Activated T-cell treated with anti-CD3 and anti-CD28 coated beads, Interleukin-2, amount 50 U/mL, for 4 hours (primary cell): ENCODE results near the gene RUNX1. TPM values are rescaled to one million over a fixed set of nuclear protein-coding genes. Genes with fewer than 3 reads are reported as not detected.

Experiments
- ATAC-seq, 2 donors: fragments of 200-7000 bp; cut with Tn5 transposase; one replicate each; pipeline ENCODE4 v1.10.0; 2021
- DNase-seq: peaks from one replicate; pipeline ENCODE4 v3.0.0-alpha.2; 2020
- H3K27me3 Mint-ChIP-seq: one replicate; pipeline ENCODE4 v1.8.0; 2021; ENCODE audit warnings: low read depth, mixed read lengths
- H3K36me3 Mint-ChIP-seq: one replicate; pipeline ENCODE4 v1.8.0; 2022; ENCODE audit warnings: mixed read lengths; ENCODE audit not compliant: insufficient read depth
- H3K4me1 Mint-ChIP-seq: one replicate; pipeline ENCODE4 v1.8.0; 2021; ENCODE audit warnings: low read depth, mixed read lengths
- H3K4me3 Mint-ChIP-seq: one replicate; pipeline ENCODE4 v1.8.0; 2021; ENCODE audit warnings: mild to moderate bottlenecking, moderate library complexity, mixed read lengths
- H3K9me3 Mint-ChIP-seq: one replicate; pipeline ENCODE4 v1.8.0; 2021; ENCODE audit warnings: mixed read lengths
- total RNA-seq, 3 donors: library from RNA; stranded (reverse); gene quantifications; one replicate each; pipeline ENCODE4 v1.2.1, GENCODE V29; 2021

Gene RUNX1
- total RNA-seq, 3 donors from 2014 or later, result 91.6 to 116 (median 99.9) TPM

DNA sequence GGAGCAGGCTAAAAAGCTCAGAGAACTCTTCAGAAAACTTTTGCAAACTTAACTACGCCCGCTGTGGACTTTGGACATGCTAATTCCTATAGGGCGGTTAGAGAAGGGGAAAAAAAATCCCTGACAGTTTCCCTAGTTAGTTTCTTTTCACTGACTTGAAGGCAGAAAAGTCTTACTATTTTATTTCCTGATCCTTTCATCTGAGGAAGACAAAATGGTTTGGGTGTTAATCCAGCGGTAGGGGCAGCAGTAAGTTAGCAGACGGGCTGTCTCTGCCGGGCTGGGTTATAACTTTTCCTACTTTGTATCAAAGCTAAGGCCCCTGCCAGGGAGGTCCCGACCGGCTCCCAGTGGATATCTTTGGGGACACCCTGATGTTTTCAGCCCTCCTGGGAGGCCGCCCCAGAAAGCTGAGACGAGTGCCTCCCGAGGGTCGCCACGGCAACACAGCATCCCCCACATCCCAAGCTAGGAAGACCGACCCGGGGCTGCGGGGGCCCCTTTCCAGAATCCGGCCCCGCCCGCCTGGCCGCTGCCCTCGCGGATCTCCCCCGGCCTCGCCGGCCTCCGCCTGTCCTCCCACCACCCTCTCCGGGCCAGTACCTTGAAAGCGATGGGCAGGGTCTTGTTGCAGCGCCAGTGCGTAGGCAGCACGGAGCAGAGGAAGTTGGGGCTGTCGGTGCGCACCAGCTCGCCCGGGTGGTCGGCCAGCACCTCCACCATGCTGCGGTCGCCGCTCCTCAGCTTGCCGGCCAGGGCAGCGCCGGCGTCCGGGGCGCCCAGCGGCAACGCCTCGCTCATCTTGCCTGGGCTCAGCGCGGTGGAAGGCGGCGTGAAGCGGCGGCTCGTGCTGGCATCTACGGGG, 162.6 kb downstream of the RUNX1 start:
- H3K36me3 Mint-ChIP-seq, result peaks cover 18% of the 10 kb centered on the region
- H3K4me3 Mint-ChIP-seq, result peak overlapping the region; percentile 99
- H3K4me1 Mint-ChIP-seq, result peaks cover 45% of the 10 kb centered on the region
- no peak for ATAC-seq
- no peaks in the 10 kb centered on the region for H3K27me3 Mint-ChIP-seq
- no peaks in the 10 kb centered on the region for H3K9me3 Mint-ChIP-seq
- no peak for DNase-seq

DNA sequence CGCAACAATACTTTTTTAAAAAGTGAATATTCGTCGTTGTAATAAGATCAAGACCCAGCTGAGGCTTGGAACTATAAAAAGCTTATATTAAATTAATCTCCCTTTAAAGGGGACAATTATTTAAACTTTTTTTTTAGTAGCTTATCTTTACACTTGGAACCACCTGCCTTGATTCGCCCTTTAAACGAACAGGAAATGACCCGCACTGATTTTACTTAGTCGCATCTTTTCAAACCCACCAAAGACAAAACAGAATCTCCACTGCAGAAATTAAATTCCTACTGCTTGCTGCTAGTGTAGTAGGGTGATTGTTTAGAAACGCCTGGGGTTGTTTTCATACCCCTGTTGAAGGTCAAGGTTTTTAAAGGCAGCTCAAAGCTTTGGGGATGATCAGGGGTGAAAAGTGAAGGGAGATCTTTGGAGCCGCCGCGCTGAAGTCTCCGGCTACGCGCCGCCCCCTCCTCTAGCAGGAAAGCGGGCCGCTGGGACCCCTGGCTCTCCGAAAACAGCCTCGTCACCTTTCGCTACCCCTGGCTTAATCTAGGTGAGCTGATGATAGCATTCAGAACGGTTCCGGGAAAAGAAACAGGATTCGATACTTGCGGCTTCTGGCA, 163.4 kb downstream of the RUNX1 start:
- Mint-ChIP-seq H3K27me3 (no peaks in the 10 kb centered on the region), H3K36me3 (peaks cover 21% of the 10 kb centered on the region), H3K4me3 (peak overlapping the region; percentile 99), H3K4me1 (peaks cover 46% of the 10 kb centered on the region), H3K9me3 (no peaks in the 10 kb centered on the region)
- no peak for DNase-seq
- no peak for ATAC-seq

DNA sequence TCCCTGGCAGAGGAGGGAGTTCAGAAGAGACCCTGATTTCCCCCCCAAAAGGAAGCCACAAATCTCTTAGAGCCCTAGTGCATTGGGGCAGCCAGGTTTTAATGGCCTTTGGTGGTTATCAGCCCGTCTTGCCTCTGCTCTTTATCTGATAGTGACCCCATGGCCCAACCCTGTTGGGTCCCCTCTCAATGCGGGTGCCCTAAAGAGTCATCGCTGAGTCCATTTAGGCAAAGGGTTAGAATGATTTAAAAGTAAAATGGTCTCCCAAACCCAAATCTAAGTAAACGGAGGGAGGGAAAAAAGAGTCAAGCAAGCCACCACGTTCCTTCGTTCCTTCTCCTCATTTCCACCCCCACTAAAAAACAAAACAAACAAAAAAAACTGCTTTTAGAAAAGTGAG, 164.0 kb downstream of the RUNX1 start:
- no peaks in the 10 kb centered on the region for H3K27me3 Mint-ChIP-seq
- DNase-seq (no peak), ATAC-seq (no peak)
- peaks cover 24% of the 10 kb centered on the region for H3K36me3 Mint-ChIP-seq
- H3K4me1 Mint-ChIP-seq, result peaks cover 48% of the 10 kb centered on the region
- H3K4me3 Mint-ChIP-seq, result peak overlapping the region; percentile 99
- H3K9me3 Mint-ChIP-seq, result no peaks in the 10 kb centered on the region

DNA sequence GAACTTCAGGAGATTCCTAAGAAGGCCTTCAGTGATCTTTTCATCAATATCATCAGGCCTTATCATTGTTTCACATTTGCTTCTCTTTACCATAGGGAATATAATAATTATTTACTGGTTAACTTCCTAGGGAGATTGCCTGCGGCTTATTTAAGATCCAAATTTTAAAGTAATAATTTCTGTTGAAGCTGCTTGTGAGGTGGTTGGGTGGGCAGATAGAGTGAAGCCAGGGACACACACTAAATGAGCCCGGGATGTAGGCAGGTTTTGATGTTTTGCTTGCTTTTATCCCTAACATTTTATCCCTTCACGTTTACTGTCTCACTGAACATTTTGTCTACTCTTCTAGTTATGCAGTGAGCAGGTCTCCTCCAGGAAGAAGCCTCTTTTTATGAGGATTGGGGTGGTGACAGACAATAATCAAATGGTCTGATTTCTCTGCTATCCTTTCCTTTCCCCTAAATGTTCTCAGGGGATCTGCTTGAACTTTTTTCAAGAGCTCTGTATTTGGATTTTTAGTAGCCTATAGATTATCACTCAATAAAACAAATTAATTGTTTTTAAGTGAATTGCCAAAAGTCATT, 164.7 kb downstream of the RUNX1 start:
- peaks cover 30% of the 10 kb centered on the region for H3K36me3 Mint-ChIP-seq
- no peaks in the 10 kb centered on the region for H3K27me3 Mint-ChIP-seq
- no peaks in the 10 kb centered on the region for H3K9me3 Mint-ChIP-seq
- peaks cover 52% of the 10 kb centered on the region for H3K4me1 Mint-ChIP-seq
- ATAC-seq (no peak), DNase-seq (no peak)
- H3K4me3 Mint-ChIP-seq, result peak overlapping the region; percentile 99

DNA sequence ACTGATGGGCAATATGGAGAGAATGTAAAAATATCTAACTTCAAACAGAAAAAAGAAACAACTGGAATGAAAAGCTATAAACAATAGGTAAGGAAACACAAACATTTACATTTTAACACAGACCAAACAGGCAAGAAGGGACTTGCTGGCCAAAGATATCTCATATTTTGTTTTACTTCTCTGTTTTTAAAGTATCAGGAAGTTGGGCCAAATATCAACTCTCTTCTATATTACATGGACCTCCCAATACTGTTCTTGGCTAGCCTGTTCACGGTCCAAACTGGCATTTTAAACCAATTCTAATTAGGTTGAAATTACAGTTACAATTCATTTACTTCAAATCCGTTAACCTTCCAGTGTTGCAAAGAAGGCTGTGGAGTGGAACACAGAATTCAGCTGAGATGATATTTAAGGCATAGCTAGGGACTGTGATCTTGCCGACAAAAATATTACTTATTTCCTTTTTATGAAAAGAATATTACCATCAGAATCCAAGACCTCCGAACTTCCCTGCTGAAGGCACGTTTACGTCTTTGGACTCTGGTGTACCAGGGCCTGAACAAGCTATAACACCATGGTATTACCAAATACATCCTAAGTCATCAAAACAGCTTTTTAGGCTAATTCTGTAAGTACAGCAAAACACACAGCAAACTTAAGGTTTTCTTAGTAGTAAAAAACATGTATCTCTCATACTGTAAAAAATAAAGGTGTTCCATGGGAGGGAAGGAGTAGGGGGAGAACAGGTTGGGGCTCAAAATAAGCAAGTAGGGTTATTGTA, 165.4 kb downstream of the RUNX1 start:
- peaks cover 32% of the 10 kb centered on the region for H3K36me3 Mint-ChIP-seq
- ATAC-seq (no peak), DNase-seq (no peak)
- H3K4me3 Mint-ChIP-seq, result peak overlapping the region; percentile 99
- no peaks in the 10 kb centered on the region for H3K27me3 Mint-ChIP-seq
- no peaks in the 10 kb centered on the region for H3K9me3 Mint-ChIP-seq
- peaks cover 54% of the 10 kb centered on the region for H3K4me1 Mint-ChIP-seq

DNA sequence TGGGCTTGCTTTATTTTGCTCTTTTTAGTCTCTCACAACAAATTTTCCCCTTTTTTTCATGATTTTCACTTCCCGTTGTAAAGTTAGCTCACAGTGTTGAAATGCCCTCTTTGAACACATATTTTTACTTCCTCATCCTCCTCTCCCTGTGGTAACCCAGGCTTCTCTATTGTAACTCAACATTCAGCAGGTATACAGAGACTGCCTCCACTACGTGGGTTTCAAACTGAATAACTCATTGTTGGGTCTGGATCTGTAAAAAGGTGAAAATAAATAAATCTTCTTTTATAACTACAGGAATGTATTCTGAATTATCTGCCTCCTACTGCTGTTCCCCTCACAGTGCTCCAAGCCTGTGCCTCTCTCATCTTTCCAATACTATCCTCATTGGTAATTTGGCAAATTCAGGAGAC, 166.4 kb downstream of the RUNX1 start:
- H3K9me3 Mint-ChIP-seq, result no peaks in the 10 kb centered on the region
- H3K27me3 Mint-ChIP-seq, result no peaks in the 10 kb centered on the region
- H3K36me3 Mint-ChIP-seq, result peaks cover 40% of the 10 kb centered on the region
- DNase-seq (no peak), ATAC-seq (no peak)
- peak overlapping the region; percentile 99 for H3K4me3 Mint-ChIP-seq
- H3K4me1 Mint-ChIP-seq, result peaks cover 53% of the 10 kb centered on the region

DNA sequence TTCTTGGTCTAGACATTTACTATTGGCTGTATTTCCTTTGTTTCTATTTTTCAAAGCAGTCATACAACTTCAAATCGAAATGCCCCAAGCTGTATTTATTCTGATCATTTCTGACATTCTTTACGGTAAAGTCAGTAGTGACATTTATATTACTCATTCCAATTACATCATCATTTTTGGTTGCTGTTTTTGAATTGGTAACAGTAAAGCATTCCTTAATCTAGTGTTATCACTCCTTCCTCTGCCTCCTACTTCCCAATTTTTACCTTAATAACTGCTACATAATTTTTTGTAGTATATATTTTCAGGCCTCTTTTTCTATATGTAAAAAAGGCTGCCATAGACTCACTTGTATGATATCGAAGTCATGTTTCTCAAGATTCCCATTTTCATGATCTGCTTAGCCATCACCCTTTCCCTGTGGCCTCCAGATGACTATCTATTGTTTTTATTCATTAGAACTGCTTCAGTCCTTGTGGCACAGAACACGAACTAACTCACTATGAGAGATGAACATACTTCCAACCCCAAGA, 167.2 kb downstream of the RUNX1 start:
- no peak for DNase-seq
- Mint-ChIP-seq H3K27me3 (no peaks in the 10 kb centered on the region), H3K4me3 (peak overlapping the region; percentile 99), H3K4me1 (peaks cover 54% of the 10 kb centered on the region), H3K9me3 (no peaks in the 10 kb centered on the region), H3K36me3 (peaks cover 45% of the 10 kb centered on the region)
- ATAC-seq, result peak; percentile 51 to 59

DNA sequence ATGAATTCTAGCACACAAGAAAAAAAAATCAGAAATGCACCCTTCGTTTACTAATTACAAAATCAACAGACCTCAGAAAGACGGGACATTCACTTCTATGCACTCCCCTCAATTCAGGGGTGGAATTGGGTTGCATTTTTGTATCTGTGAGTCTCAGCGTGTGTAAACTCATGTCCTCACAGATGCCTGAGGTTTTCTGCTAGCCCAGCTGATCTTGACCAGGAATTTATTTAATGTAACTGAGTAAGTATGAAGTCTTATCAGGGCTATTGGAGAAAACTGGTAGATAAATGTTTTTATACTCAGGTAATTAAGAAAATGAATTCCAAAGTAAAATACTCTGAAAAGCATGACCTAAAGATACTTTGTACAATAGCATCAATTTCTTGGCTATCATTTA, 167.7 kb downstream of the RUNX1 start:
- Mint-ChIP-seq H3K4me3 (peak overlapping the region; percentile 99), H3K4me1 (peaks cover 54% of the 10 kb centered on the region), H3K27me3 (no peaks in the 10 kb centered on the region), H3K36me3 (peaks cover 45% of the 10 kb centered on the region), H3K9me3 (no peaks in the 10 kb centered on the region)
- ATAC-seq (no peak), DNase-seq (no peak)

DNA sequence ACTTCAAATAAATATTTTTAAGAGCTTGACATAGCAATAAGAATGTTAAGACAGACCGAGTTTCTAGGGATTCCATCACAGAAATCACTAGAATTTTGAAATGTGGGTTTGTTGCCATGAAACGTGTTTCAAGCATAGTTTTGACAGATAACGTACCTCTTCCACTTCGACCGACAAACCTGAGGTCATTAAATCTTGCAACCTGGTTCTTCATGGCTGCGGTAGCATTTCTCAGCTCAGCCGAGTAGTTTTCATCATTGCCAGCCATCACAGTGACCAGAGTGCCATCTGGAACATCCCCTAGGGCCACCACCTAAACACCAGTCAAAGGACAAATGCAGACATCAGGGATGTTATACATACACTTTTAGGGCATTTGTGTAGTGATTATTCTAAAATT, 168.7 kb downstream of the RUNX1 start:
- Mint-ChIP-seq H3K4me3 (no peak overlapping the region), H3K9me3 (no peaks in the 10 kb centered on the region), H3K27me3 (no peaks in the 10 kb centered on the region), H3K4me1 (peaks cover 59% of the 10 kb centered on the region), H3K36me3 (peaks cover 54% of the 10 kb centered on the region)
- DNase-seq (no peak), ATAC-seq (no peak)

DNA sequence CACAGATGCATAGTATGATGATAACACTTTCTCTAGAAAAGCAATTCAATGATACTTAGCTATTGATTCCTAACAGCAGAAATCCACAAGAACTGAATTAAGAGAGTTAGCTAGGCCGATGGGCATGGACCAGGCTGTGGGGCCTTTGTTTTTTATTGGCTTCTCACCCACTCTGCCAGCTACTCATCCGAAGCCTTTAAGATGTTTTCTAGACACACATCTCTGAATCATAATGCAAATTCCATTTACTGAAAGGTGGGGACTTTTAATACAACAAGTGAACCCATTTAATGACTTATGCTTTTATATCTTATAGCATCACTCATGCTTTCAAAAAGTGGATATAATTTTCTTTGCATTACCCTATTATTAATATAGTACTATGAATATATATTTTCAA, 170.2 kb downstream of the RUNX1 start:
- ATAC-seq, result peak in 1 of 2 donors; percentile 26
- DNase-seq, result no peak
- Mint-ChIP-seq H3K9me3 (no peaks in the 10 kb centered on the region), H3K36me3 (peaks cover 60% of the 10 kb centered on the region), H3K27me3 (no peaks in the 10 kb centered on the region), H3K4me3 (no peak overlapping the region), H3K4me1 (peaks cover 60% of the 10 kb centered on the region)

DNA sequence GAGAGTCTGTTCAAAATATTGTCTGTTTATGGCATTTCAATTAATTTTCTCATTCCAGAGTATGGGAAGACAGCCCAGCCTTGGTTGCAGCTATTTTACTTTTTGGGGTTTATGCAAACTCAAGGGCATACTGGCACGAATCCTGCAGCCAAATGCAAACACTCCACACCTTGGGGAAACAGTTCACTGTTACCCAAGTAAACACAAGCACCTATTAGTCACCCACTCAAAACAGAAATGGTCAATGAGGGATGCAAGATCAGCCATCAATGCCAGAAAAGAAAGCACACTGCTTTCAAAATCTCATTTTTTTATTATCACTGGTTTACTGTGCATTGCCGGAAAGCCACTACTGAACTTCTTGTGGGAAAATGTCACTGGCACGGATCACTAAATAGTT, 170.6 kb downstream of the RUNX1 start:
- no peaks in the 10 kb centered on the region for H3K27me3 Mint-ChIP-seq

DNA sequence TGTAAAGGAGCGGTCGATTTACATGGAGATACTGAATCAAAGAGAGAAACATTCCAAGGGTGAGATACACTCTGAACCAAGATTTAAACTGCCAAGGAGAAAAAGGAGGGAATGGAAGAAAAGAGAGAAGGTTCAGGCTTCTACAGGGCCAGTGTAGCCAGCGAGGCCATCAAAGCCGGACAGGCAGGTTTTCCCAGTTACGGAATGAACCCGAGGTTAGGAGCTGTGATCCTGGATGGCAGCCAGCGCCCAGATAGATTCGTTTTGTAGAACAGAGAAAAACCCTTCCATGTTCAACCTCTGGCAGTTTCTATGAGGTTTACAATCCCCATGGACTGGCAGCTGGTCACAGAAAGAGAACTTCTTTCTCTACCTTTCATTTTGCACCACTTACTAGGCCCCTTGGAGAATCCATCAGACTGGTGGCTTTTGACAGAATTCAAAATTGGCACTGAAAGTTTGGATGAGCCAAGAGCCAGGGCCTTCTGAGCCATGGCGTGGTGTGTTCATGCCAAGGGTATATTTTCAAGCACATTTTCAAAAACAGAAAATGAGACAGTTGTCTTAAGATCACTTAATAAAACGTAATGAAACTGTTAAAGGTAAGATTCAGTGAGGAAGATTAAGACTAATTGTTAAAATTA, 171.5 kb downstream of the RUNX1 start:
- no peak for ATAC-seq
- DNase-seq, result no peak
- Mint-ChIP-seq H3K27me3 (no peaks in the 10 kb centered on the region), H3K4me3 (no peak overlapping the region), H3K4me1 (peaks cover 50% of the 10 kb centered on the region), H3K9me3 (no peaks in the 10 kb centered on the region), H3K36me3 (peaks cover 50% of the 10 kb centered on the region)

More for the DNA sequence above, 170.6 kb downstream of the RUNX1 start:
- Mint-ChIP-seq H3K9me3 (no peaks in the 10 kb centered on the region), H3K4me1 (peaks cover 57% of the 10 kb centered on the region), H3K36me3 (peaks cover 58% of the 10 kb centered on the region), H3K4me3 (no peak overlapping the region)
- no peak for DNase-seq
- ATAC-seq, result no peak

DNA sequence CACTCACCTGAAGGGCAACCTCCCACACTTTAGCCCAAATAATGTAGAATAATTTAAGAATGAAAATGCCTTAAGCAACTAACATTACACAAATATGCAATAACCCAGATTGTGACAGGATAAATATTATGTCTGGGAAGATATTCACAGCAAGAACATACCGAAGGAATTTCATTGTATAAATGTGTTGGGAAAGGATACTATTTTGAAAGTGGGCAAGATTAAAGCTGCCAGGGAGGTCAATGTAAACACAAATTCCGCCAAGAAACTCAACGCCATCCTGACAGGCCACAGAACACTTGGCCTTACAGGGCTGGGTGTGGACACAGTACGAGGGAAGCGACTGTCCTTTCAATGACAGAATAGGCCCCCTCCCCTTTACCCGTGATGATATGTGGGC, 173.3 kb downstream of the RUNX1 start:
- Mint-ChIP-seq H3K4me1 (peaks cover 37% of the 10 kb centered on the region), H3K27me3 (no peaks in the 10 kb centered on the region), H3K9me3 (no peaks in the 10 kb centered on the region), H3K4me3 (no peak overlapping the region), H3K36me3 (peaks cover 52% of the 10 kb centered on the region)
- ATAC-seq (no peak), DNase-seq (no peak)
